ENCODE results near the gene KCNQ1. TPM values are rescaled to one million over a fixed set of nuclear protein-coding genes. Genes with fewer than 3 reads are reported as not detected.

The KCNQ1 gene
- total RNA-seq, 4 donors from 2014 or later: 0.89 to 2.2 (median 1.3) TPM

DNA sequence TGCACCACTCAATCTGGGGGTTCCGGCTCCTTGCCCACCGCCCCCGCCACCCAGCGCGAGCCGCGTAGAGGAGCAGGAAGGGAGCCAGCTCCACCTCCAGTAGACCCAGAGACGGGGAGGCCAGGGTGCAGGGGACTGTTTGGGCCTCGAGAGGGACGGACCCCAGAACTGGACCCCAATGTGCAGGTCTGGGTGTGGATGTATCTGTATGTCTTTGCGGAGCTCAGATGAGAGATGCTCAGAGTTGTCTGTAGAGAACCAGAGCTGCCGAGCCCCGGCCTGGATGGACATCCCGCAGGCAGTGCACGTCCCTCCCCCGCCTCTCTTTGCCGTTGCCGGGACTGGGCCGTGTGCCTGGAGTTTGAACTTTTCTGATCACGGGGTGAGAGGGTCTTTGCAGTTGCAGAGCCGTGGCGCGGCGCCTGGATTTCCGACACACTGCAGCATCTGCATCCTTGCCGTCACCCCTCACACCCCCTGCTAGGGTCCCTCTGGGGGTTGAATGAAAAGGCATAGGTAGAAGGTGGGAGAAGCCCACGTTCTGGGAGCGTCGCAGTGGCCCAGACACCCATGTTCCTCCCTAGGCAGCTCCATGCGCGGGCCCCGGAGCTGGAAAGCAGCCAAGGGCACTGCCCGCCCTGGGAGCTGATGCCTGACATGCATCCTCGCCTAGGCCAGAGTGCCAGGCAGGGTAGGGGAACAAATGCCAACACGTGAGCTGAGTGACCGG lies 105.2 kb downstream of the KCNQ1 start:
- Histone ChIP-seq H3K4me3 (no peak overlapping the region), H3K27me3 (no peaks in the 10 kb centered on the region), H3K27ac (no peak overlapping the region), H3K4me1 (no peaks in the 10 kb centered on the region), H3K36me3 (no peaks in the 10 kb centered on the region), H3K9me3 (no peaks in the 10 kb centered on the region)
- WGBS: 72% methylated on average over 21 of the region's 36 CpGs
- peak in 1 of 2 donors; percentile 56 for DNase-seq (ENCODE audit: low spot score in 2 of 2)
- TF ChIP-seq POLR2AphosphoS5 (IDR thresholded peaks at IDR 0.05) (no peak), CTCF (IDR thresholded peaks at IDR 0.05) (no peak), POLR2A (IDR thresholded peaks at IDR 0.05) (no peak), EP300 (IDR thresholded peaks at IDR 0.05) (no peak)

DNA sequence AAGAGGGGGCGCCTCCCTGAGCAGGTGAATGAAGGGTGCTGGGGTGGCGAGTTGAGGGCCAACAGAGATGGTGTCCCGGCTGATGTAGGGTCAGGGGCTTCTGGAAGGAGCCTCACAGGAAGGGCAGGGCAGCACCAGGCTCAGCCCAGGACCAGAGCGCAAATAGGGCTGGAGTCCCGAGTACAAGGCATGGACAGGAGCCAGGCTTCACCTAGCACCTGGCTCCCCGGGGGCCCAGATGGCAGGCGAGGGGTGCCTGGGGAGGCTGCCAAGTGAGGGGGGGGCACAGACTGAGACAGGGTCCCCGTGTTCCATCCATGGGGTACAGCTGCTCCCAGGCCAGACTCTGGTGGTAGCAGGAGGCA lies 105.8 kb downstream of the KCNQ1 start:
- TF ChIP-seq EP300 (IDR thresholded peaks at IDR 0.05): no peak
- TF ChIP-seq POLR2A (IDR thresholded peaks at IDR 0.05): no peak
- no peak for TF ChIP-seq POLR2AphosphoS5 (IDR thresholded peaks at IDR 0.05)
- TF ChIP-seq CTCF (IDR thresholded peaks at IDR 0.05): no peak
- Histone ChIP-seq H3K27me3 (no peaks in the 10 kb centered on the region), H3K9me3 (no peaks in the 10 kb centered on the region), H3K36me3 (no peaks in the 10 kb centered on the region), H3K4me1 (no peaks in the 10 kb centered on the region), H3K27ac (no peak overlapping the region), H3K4me3 (no peak overlapping the region)
- peak in 1 of 2 donors; percentile 35 for DNase-seq (ENCODE audit: low spot score in 2 of 2)
- 87% methylated on average over 8 of the region's 8 CpGs for WGBS

- Histone ChIP-seq H3K36me3 (no peaks in the 10 kb centered on the region), H3K27ac (no peak overlapping the region), H3K9me3 (no peaks in the 10 kb centered on the region), H3K4me3 (no peak overlapping the region), H3K4me1 (no peaks in the 10 kb centered on the region), H3K27me3 (no peaks in the 10 kb centered on the region)
- no peak for TF ChIP-seq CTCF (IDR thresholded peaks at IDR 0.05)
- peak in 1 of 2 donors; percentile 38 for DNase-seq (ENCODE audit: low spot score in 2 of 2)
- WGBS: 94% methylated on average over 12 of the region's 12 CpGs
Measured at GRCh38 chr11:2551131-2551530, 106.3 kb downstream of the KCNQ1 start.

GRCh38 chr11:2552210-2552609 lies 107.4 kb downstream of the KCNQ1 start:
- Histone ChIP-seq H3K27me3 (no peaks in the 10 kb centered on the region), H3K27ac (no peak overlapping the region), H3K4me1 (no peaks in the 10 kb centered on the region), H3K36me3 (no peaks in the 10 kb centered on the region), H3K9me3 (no peaks in the 10 kb centered on the region), H3K4me3 (no peak overlapping the region)
- TF ChIP-seq CTCF (IDR thresholded peaks at IDR 0.05): no peak
- TF ChIP-seq POLR2A (IDR thresholded peaks at IDR 0.05): no peak
- TF ChIP-seq POLR2AphosphoS5 (IDR thresholded peaks at IDR 0.05): no peak
- no peak for TF ChIP-seq EP300 (IDR thresholded peaks at IDR 0.05)
- WGBS: 73% methylated on average over 5 of the region's 5 CpGs
- DNase-seq (ENCODE audit: low spot score in 2 of 2): no peak

DNA sequence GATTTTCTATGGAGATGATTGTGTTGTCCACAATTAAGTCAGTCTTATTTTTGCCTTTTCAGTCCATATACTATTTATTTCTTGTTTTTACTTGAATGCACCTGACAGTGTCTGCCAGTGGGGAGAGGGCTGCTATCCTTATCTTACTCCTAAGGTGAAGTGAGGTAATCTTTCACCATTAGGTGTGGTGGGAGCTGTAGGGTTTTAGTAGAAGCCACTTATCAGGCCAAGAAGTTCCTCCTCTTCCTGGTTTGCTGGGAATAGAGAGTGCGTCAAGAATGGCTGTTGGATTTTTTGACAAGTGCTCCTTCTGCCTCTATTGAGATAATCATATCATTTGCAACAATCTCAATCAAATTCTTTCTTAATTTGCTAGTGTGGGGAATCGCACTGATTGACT lies 108.4 kb downstream of the KCNQ1 start:
- peak in 1 of 2 donors; percentile 7 for DNase-seq (ENCODE audit: low spot score in 2 of 2)
- Histone ChIP-seq H3K4me1 (no peaks in the 10 kb centered on the region), H3K36me3 (no peaks in the 10 kb centered on the region), H3K27me3 (no peaks in the 10 kb centered on the region), H3K27ac (no peak overlapping the region), H3K9me3 (no peaks in the 10 kb centered on the region), H3K4me3 (no peak overlapping the region)
- TF ChIP-seq EP300 (IDR thresholded peaks at IDR 0.05) (no peak), POLR2AphosphoS5 (IDR thresholded peaks at IDR 0.05) (no peak), POLR2A (IDR thresholded peaks at IDR 0.05) (no peak)
- WGBS: 88% methylated on average over 2 of the region's 2 CpGs

DNA sequence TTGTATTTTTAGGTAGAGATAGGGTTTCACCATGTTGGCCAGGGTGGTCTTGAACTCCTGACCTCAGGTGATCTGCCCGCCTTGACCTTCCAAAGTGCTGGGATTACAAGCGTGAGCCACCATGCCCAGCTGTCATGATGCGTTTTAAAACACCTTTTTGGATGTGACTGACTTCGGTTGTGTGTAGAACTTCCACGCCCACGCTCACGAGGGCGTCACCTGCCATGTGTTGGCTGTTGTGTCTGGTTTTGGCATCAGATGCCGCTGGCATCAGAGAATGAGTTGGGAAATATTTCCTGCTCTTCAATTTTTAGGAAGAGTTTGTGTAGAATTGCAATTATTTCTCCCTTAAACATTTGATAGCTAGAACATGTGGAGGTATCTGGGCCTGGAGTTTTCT lies 109.1 kb downstream of the KCNQ1 start:
- 63% methylated on average over 9 of the region's 9 CpGs for WGBS
- Histone ChIP-seq H3K36me3 (no peaks in the 10 kb centered on the region), H3K4me1 (no peaks in the 10 kb centered on the region), H3K27me3 (no peaks in the 10 kb centered on the region), H3K27ac (no peak overlapping the region), H3K9me3 (no peaks in the 10 kb centered on the region), H3K4me3 (no peak overlapping the region)
- TF ChIP-seq POLR2A (IDR thresholded peaks at IDR 0.05): no peak
- no peak for TF ChIP-seq POLR2AphosphoS5 (IDR thresholded peaks at IDR 0.05)
- TF ChIP-seq CTCF (IDR thresholded peaks at IDR 0.05): no peak
- no peak for TF ChIP-seq EP300 (IDR thresholded peaks at IDR 0.05)
- peak in 1 of 2 donors; percentile 33 for DNase-seq (ENCODE audit: low spot score in 2 of 2)
